GM19467 (cell line): ENCODE measurements around the gene SLC25A30.
"Not testable (repeated sequence)": the region's sequence is repeated elsewhere in the genome, so short reads cannot be mapped to it uniquely, and the experiment has no call there.

Source experiments
- ATAC-seq: cut with Tn5 transposase; IDR thresholded peaks from one replicate; pipeline ENCODE4 v1.9.1; 2021; ENCODE audit warnings: mild to moderate bottlenecking, moderate library complexity; ENCODE audit not compliant: unreplicated experiment

SLC25A30 gene

DNA sequence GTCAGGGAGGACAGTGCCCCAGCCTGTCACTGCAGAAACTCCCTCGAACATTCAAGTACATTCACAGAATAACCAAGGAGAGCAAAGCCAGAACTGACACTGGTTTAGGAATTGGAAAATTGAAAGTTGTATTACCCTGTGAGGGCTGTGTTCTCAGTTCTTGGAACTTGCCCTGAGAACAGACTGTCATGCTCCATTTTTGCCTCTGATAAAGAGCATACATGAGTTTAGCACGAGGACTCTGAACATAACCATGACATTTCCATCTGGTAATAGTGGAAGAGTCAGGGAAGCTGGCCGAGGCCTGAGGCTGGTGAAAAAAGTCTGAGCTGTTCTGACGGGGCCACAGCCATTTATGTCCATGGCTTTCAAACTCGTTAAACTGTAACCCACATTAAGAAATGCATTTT lies 15.2 kb upstream of the SLC25A30 start:
- no peak for ATAC-seq

DNA sequence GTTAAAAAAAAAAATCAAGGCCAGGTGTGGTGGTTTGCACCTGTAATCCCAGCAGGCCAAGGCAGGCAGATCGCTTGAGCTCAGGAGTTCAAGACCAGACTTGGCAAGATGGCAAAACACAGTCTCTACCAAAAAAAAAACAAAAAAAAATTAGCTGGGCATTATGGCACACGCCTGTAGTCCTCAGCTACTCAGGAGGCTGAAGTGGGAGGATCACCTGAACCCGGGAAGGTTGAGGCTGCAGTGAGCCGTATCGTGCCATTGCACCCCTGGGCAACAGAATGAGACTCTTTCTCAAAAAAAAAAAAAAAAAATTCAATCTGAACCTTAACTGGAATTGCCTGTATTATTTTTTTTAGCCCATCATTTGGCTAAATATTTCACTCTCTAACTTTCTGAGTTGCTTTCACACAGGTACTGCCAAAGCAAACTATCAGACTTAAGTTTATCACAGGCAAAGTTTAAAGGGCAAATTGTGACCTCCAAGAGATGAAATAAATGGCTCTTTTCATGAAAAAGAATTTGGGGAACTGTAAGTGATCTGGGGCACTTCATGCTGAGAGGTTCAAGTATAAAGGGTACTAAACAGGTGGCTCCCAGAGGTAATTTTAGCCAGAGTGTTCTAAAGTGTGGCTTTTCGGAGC lies 14.7 kb upstream of the SLC25A30 start:
- ATAC-seq, result no peak

DNA sequence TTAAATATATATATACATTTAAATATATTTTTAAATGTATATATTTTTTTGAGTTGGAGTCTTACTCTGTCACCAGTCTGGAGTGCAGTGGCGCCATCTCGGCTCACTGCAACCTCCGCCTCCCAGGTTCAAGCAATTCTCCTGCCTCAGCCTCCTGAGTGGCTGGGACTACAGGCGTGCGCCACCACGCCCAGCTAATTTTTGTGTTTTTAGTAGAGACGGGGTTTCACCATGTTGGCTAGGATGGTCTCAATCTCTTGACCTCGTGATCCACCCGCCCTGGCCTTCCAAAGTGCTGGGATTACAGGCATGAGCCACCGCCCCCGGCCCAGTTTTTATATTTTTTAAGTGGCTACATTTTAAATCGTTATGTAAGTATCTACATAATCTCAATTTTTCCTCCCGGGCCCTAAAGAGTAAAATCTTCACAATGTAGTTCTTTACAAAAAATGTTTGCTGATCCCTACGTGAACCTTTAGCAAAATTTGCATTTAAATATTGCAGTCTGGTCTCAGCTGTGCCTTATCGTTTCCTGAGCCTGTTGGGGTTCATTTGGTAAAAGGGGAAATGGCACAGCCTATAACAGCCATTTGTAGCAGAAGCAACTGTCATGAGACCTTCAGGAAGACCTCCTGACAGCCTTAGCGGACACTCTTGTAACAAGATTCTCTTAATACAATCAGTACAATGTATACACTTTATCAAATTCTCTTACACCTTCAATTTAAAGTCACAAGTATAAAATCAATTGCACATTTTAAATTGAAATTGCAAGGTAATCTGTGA lies 8.1 kb upstream of the SLC25A30 start:
- ATAC-seq, result not testable (repeated sequence)

DNA sequence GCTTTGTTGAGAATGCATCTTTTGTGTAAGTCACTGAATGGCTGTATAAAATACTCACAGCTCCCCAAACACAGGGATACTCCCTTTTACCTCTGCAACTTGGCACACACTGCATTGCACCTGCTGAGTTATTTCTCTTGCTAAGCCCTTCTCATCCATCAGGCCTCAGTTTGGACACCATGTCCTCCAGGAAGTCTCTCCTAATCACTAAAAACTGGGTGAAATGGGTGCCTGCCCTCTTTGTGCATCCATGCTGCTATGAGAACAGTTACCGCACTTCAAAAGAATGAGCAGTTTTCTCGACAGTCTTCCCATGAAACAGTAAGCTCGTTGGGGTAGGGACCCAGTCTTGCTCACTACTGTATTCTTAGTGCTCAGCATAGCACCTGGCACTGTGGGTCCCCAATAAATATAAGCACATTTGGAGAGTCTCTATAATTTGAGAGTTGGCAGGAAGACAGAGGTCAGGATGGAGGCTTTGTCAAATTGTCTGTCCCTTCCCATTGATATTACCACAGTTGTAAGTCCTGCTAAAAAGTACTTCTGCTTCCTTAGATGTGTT lies 4.6 kb upstream of the SLC25A30 start:
- no peak for ATAC-seq

DNA sequence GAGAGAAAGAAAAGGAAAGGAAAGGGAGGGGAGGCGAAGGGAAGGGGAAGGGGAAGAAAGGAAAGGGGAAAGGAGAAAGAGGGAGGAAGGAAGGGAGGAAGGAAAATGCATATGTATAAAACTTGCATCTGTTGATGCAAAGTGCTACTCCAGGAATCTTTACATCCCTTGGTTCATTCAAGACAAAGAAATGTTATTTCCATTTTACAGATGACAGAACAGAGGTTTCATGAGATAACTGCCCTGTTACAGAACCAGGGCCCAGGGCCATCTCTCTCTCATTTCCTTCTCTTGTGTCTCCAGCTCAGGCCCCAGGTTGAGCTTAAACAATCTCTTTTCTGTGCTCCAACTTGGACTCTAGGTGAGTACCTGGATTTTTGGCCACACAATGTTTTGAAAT lies 1.8 kb upstream of the SLC25A30 start:
- ATAC-seq, result no peak

DNA sequence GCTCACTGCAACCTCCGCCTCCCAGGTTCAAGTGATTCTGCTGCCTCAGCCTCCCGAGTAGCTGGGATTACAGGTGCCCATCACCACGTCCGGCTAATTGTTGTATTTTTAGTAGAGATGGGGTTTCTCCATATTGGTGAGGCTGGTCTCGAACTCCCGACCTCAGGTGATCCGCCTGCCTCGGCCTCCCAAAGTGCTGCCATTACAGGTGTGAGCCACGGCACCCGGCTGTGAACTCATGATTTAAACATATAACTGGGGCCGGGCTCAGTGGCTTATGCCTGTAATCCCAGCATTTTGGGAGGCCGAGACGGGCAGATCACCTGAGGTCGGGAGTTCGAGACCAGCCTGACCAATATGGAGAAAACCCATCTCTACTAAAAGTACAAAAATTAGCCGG lies 1.2 kb upstream of the SLC25A30 start:
- ATAC-seq, result not testable (repeated sequence)

DNA sequence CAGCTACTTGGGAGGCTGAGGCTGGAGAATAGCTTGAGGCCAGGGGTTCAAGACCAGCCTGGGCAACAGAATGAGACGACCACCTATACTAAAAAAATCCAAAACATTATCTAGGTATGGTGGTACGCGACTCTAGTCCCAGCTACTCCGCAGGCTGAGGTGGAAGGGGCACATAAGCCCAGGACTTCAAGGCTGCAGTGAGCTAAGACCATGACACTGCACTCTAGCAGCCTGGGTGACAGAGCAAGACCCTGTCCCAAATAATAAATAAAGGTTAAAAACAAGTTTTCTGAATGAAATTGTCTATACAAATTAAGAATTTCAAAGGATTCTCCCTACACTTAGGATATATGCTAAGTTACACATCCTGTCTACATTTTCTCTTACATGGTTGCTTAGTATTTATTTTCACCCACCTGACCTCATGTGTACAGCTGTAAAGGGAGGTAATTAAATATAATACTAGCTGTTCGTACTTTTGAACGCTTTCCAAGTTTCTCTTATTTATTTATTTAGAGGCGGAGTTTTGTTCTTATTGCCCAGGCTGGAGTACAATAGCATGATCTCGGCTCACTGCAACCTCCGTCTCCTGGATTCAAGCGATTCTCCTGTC lies 1.6 kb downstream of the SLC25A30 start:
- no peak for ATAC-seq

DNA sequence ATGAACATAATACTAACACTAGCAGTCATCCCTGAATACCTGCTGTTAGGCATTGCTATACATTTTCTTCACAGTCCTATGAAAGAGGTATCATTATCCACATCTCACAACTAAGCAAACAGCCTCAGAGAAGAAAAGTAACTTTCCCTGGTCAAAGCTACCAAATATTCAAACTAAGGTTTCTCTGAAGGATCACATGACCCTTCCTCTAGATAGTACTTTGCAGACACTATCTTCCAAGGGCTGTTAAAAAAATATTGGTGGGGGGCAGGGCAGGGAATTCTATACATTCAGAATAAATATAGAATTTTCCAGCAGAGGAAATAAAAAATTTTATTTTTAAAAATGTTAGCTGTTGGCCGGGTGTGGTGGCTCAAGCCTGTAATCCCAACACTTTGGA lies 3.1 kb downstream of the SLC25A30 start:
- no peak for ATAC-seq

DNA sequence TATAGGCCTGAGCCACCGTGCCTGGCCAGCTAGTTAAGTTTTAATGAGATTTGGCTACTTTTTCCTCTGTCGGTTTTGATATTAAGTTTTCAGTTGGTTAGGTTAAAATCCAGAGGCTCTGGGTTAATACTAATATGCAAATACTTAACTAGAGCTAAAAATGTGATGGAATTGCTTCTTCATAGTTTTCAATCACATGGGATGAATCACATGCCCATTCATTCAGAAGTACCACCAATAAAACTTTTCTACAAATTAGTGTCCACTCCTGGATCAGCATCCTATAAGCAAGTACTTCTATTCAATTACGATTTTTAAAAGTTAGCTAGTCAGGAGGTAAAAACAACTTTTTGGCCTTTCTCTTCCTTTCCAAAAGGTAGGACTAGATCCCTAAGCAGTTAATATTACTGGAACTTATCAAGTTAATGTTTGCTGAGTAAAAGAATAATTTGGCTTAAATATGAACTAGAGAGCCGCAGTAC lies 4.3 kb downstream of the SLC25A30 start:
- ATAC-seq, result no peak

DNA sequence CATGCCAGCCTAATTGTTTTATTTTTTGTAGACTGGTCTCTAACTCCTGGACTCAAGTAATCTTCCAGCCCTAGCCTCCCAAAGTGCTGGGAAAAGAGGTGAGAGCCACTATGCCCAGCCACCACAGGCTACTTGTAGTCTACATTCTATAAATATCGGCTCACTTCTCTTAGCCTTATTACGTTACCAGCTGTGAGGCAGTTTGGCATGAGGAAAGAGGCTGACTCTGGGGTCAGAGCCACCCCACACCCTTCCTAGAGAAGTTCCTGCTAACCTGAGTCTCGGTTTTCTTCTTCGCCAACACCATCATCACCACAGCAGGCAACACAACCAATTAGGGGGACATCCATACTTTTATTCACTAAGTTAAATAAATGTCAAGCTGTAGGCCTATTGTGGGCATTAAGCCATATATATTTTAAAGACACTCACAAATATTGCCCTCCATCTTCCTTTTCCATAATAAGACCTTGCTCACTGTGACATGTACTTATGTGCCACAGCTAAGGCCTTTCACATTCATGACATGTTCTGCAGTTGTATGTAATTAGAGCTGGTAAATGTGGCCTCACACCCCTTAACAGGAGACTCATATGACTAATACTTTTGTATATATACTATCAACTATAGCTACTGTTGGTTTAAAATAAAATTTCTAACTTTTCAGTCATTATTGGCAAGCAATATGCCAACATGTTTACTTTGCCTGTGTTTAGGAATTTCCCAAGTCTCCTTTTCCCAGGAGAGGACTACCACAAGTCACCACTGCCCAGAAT lies 5.7 kb downstream of the SLC25A30 start:
- no peak for ATAC-seq

DNA sequence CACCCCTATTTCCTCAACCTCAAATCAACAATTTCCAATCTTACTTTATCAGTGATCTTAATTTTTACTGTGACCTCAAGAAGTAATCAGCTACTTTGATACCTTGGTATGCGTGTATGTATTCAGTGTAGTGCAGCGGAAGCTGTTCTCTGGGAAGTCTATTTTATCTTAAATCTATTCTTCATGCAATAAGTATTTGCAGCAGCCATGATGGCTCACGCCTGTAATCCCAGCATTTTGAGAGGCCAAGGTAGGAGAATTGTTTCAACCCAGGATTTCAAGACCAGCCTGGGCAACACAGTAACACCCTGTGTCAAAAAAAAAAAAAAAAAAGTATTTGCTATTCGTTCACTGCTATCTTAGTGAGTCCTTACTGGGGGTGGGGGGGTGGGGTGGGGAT lies 6.5 kb downstream of the SLC25A30 start:
- no peak for ATAC-seq

DNA sequence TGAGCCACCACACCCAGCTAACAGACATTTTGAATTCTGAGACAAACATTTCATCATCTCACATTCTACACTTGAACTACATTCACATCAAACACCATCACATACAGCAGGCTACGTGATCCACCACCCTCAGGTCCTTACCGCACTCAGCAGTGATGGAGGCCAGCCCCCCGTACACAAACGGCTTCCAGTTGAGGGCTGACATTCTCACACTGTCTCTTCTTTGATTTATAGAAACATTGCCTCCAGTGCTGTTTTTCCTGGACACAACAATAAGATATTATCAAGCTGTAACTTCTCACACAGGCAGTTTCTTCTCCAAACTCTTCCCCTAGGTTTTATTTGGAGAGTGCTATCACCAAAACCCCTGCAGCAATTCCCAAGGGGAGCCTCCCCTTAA lies 7.0 kb downstream of the SLC25A30 start:
- ATAC-seq, result no peak

DNA sequence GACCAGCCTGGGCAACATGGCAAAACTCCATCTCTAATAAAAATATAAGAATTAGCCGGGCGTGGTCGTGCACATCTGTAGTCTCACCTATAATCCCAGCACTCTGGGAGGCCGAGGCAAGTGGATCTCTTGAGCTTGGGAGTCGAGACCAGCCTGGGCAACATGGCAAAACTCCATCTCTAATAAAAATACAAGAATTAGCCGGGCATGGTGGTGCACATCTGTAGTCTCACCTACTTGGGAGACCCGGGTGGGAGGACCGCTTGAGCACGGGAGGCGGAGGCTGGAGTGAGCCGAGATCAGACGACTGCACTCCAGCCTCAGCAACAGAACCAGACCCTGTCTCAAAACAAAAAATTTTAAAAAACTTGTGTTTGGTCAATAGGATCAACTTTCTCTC lies 7.7 kb downstream of the SLC25A30 start:
- ATAC-seq, result no peak

DNA sequence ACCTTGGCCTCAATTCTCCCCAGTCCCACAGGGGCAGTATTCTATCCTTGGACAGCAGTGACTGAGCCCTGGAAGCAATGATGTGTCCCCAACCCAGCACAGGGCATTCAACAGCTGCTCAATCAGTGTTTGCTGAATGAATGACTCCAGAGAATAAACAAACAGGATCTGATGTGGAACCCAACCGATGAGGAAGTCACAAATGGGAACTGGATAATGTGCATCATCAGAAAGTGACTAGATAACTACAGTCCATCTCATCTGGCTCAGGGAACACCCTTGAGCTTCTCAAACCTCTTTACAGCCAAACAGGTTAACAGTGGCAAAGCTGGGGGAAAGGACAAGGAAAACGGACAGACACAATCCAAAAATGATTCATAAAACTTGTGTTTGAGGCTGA lies 8.2 kb downstream of the SLC25A30 start:
- no peak for ATAC-seq

DNA sequence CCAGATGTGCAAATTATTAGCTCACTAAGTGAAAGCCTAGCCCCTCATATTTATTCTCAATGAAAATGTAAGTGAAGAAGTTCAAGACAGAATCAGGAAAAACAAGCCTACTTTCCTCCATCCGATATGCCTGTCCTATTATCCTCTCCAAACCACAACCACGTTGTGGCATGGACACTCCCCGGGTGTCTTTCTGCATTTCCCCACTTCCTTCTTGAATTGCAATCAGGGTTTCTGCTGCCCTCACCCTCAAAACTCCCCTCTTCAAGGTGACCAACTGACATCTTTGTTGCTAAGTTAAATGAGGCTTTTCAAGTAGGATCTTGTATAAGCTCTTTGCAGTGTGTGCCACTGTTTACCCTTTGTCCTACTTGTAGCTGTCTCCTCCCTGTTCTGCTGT lies 11.8 kb downstream of the SLC25A30 start:
- ATAC-seq, result no peak

DNA sequence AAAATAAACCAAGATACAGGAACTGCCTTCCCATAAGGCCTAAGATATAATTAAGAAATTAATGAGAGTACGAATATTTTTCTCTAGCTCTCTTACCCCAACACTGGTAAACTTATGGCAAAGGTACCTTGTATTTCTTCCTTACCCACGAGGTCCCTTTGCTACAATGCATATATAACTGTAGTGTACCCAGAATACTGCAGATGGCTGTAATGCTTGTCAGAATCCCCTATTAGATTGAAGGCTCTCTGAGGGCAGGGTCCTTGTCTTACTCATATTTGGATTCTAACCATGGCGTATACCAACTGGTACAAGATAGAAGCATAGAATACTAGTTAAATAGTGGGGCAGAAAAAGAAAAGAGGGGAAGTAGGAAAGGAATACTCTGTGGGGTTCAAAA lies 15.1 kb downstream of the SLC25A30 start:
- ATAC-seq, result no peak

DNA sequence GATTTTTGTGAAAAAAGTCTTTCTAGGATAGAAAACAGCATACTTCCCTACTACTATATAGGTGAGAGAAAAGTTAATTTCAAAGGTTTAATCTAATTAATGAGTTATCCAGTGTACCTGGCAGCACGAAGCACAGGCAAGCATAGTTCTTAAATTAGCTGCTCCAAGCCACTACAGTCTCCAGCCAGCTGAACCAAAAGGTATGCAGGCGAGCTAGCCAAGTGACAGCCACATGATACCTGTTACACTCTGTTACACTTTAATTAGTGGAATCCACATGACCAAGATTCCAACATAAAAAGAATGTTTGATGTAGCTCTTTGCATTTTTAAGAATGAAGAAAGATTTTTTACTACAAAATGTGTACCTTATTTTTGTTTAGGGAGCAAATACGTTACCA lies 15.5 kb downstream of the SLC25A30 start:
- no peak for ATAC-seq

DNA sequence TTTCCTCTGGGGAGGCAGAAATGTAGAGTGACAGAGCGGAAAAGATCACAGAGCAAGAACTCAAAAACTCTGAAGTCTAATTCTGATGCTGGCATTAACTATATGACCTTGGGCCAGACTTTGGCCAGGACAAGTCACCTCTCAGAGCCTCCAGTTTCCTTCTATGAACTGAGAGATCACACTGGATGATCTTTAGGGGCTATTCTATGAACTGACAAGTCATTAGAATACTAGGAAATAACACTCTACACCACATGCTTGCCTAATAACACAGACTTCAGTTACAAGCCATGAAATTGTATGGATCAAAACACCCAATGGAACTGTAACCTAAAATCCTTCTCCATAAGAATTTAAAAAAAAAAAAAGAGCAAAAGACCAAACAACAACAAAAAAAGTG lies 16.9 kb downstream of the SLC25A30 start:
- no peak for ATAC-seq

DNA sequence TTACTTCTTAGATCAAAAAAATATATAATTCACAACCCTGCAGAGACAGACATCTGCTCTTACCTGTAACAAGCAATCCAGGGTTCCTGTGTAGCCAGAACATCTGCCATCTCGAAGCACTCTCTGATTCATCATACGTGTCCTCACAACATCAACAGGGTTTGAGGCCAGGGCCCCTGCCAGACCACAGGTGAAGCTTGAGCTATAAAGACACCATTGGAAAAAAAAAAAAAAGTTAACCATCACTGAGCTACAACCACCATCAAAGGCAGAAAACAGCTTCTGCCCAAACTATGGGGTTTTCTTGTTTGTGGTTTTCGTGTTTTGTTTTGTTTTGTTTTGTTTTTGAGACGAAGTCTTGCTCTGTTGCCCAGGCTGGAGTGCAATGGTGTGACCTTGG lies 19.3 kb downstream of the SLC25A30 start:
- ATAC-seq, result no peak

DNA sequence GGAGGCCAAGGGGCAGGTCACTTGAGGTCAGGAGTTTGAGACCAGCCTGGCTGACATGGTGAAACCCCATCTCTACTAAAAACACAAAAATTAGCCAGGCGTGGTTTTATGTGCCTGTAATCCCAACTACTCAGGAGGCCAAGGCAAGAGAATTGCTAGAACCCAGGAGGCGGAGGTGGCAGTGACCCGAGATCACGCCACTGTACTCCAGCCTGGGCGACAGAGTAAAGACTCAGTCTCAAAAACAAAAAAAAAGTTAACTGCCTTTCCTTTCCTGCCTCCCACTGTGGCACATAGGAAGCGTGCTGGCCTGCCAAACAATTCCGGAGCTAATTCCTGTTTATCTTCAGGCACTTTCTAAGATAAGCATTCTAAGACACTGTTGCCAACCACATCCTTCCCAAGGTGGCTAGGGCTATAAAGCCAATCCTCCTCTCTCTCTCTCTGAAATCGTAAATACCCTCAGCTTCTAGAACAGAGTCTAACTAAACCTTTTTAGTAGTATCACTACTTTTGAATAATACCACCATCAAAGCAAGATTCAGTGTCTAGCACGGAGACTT lies 21.6 kb downstream of the SLC25A30 start:
- ATAC-seq, result no peak
